ENCODE measurements around the gene ASXL2.

The ASXL2 gene

GRCh38 chr2:25701801-25702200 lies 176.5 kb downstream of the ASXL2 start:
- Mint-ChIP-seq H3K36me3 (ENCODE audit: low read depth) (no peaks in the 10 kb centered on the region), H3K4me1 (no peaks in the 10 kb centered on the region), H3K9me3 (no peaks in the 10 kb centered on the region), H3K27me3 (ENCODE audit: low read depth) (peaks cover 4% of the 10 kb centered on the region), H3K4me3 (no peak overlapping the region), H3K27ac (no peak overlapping the region)
- no peak for TF ChIP-seq CTCF (IDR thresholded peaks at IDR 0.05; ENCODE audit: unreplicated experiment in 3 of 3)

GRCh38 chr2:25700221-25700660 lies 178.0 kb downstream of the ASXL2 start:
- no peak overlapping the region for H3K27ac Mint-ChIP-seq
- H3K36me3 Mint-ChIP-seq (ENCODE audit: low read depth), result no peaks in the 10 kb centered on the region
- no peaks in the 10 kb centered on the region for H3K4me1 Mint-ChIP-seq
- peaks cover 4% of the 10 kb centered on the region for H3K27me3 Mint-ChIP-seq (ENCODE audit: low read depth)
- H3K4me3 Mint-ChIP-seq, result no peak overlapping the region
- H3K9me3 Mint-ChIP-seq, result no peaks in the 10 kb centered on the region
- peak; percentile 68 to 76 (median 73) for TF ChIP-seq CTCF (IDR thresholded peaks at IDR 0.05; ENCODE audit: unreplicated experiment in 3 of 3)

GRCh38 chr2:25699216-25699615 lies 179.1 kb downstream of the ASXL2 start:
- peaks cover 4% of the 10 kb centered on the region for H3K27me3 Mint-ChIP-seq (ENCODE audit: low read depth)
- no peak overlapping the region for H3K27ac Mint-ChIP-seq
- no peaks in the 10 kb centered on the region for H3K36me3 Mint-ChIP-seq (ENCODE audit: low read depth)
- H3K4me1 Mint-ChIP-seq, result no peaks in the 10 kb centered on the region
- H3K4me3 Mint-ChIP-seq, result no peak overlapping the region
- no peaks in the 10 kb centered on the region for H3K9me3 Mint-ChIP-seq
- TF ChIP-seq CTCF (IDR thresholded peaks at IDR 0.05; ENCODE audit: unreplicated experiment in 3 of 3), result no peak

- H3K27ac Mint-ChIP-seq, result no peak overlapping the region
- H3K4me3 Mint-ChIP-seq, result no peak overlapping the region
- no peaks in the 10 kb centered on the region for H3K36me3 Mint-ChIP-seq (ENCODE audit: low read depth)
- TF ChIP-seq CTCF (IDR thresholded peaks at IDR 0.05; ENCODE audit: unreplicated experiment in 3 of 3), result no peak
- H3K27me3 Mint-ChIP-seq (ENCODE audit: low read depth), result peaks cover 4% of the 10 kb centered on the region
- no peaks in the 10 kb centered on the region for H3K4me1 Mint-ChIP-seq
- H3K9me3 Mint-ChIP-seq, result no peaks in the 10 kb centered on the region
Measured at GRCh38 chr2:25698752-25699151, 179.5 kb downstream of the ASXL2 start.

- Mint-ChIP-seq H3K4me3 (no peak overlapping the region), H3K9me3 (no peaks in the 10 kb centered on the region), H3K36me3 (ENCODE audit: low read depth) (no peaks in the 10 kb centered on the region), H3K27ac (no peak overlapping the region), H3K27me3 (ENCODE audit: low read depth) (peaks cover 4% of the 10 kb centered on the region), H3K4me1 (no peaks in the 10 kb centered on the region)
- TF ChIP-seq CTCF (IDR thresholded peaks at IDR 0.05; ENCODE audit: unreplicated experiment in 3 of 3), result no peak
Measured at GRCh38 chr2:25697559-25698341, 180.5 kb downstream of the ASXL2 start.
